GM21526 (cell line): ENCODE results near the gene IZUMO1.
A peak's percentile ranks its signal among the peaks of the same experiment; 100 is the strongest.
"Not testable (repeated sequence)": the region's sequence is repeated elsewhere in the genome, so short reads cannot be mapped to it uniquely, and the experiment has no call there.

ENCODE experiments used
- ATAC-seq: cut with Tn5 transposase; IDR thresholded peaks from one replicate; pipeline ENCODE4 v1.9.1; 2021; ENCODE audit warnings: moderate library complexity; ENCODE audit not compliant: unreplicated experiment, low FRiP score

The IZUMO1 gene

GRCh38 chr19:48739404-48740163 lies 7.1 kb downstream of the IZUMO1 start:
- no peak for ATAC-seq

- peak; percentile 71 for ATAC-seq
These were observed 7.9 kb downstream of the IZUMO1 start for GRCh38 chr19:48738557-48739403.

- no peak for ATAC-seq
These were observed 9.2 kb downstream of the IZUMO1 start for GRCh38 chr19:48737360-48737998.

- no peak for ATAC-seq
These were observed 11.6 kb downstream of the IZUMO1 start for GRCh38 chr19:48735031-48735615.

GRCh38 chr19:48734625-48735024 lies 12.1 kb downstream of the IZUMO1 start:
- no peak for ATAC-seq

GRCh38 chr19:48731452-48731851 lies 15.3 kb downstream of the IZUMO1 start:
- ATAC-seq: no peak

GRCh38 chr19:48728911-48729664 lies 17.6 kb downstream of the IZUMO1 start:
- no peak for ATAC-seq

- ATAC-seq: no peak
These were observed 20.2 kb downstream of the IZUMO1 start for GRCh38 chr19:48726556-48726955.

GRCh38 chr19:48724796-48725753 lies 21.6 kb downstream of the IZUMO1 start:
- no peak for ATAC-seq

- ATAC-seq: no peak
These were observed 24.5 kb downstream of the IZUMO1 start for GRCh38 chr19:48722196-48722708.

GRCh38 chr19:48720613-48721296 lies 26.0 kb downstream of the IZUMO1 start:
- ATAC-seq: peak; percentile 56

GRCh38 chr19:48720251-48720612 lies 26.5 kb downstream of the IZUMO1 start:
- ATAC-seq: no peak

GRCh38 chr19:48719263-48720171 lies 27.2 kb downstream of the IZUMO1 start, which contains the start of gene MAMSTR:
Gene MAMSTR (minus strand): TSS chr19:48719725. CDS start chr19:48719031, 694 bp downstream.
- no peak for ATAC-seq

- no peak for ATAC-seq
These were observed 27.9 kb downstream of the IZUMO1 start for GRCh38 chr19:48718711-48719231.

- not testable (repeated sequence) for ATAC-seq
These were observed 28.6 kb downstream of the IZUMO1 start for GRCh38 chr19:48718106-48718505.

GRCh38 chr19:48716562-48717291 lies 30.0 kb downstream of the IZUMO1 start:
- ATAC-seq: no peak
